G401 (cell line): ENCODE measurements around the gene PRIMPOL. TPM values are rescaled to one million over a fixed set of nuclear protein-coding genes. Genes with fewer than 3 reads are reported as not detected.
"Not testable (repeated sequence)": the region's sequence is repeated elsewhere in the genome, so short reads cannot be mapped to it uniquely, and the experiment has no call there.

Experiments
- DNase-seq: peaks from one replicate; pipeline ENCODE4 v3.0.0-alpha.2; 2015; ENCODE audit warnings: low spot score
- in situ Hi-C: cut with HindIII; loops from 2 replicates; pipeline ENCODE4 v1.10.0; 2016; ENCODE audit warnings: low sequenced_read_pairs, mixed read lengths
- total RNA-seq: library from RNA; depleted of rRNA; stranded (reverse); fragments of >200 nt; shearing (Covaris generic); gene quantifications from 2 replicates; pipeline ENCODE4 v1.2.3, GENCODE V29; 2014; rRNA removed

The PRIMPOL gene
- total RNA-seq, 1 experiment from 2014 or later, result 18.0 TPM

- in situ Hi-C loops, result no loop called here
- no peak for DNase-seq
Observed at GRCh38 chr4:184740980-184741391, 91.4 kb downstream of the PRIMPOL start.

- in situ Hi-C loops, result not testable (repeated sequence)
Observed at GRCh38 chr4:184741651-184742050, 92.1 kb downstream of the PRIMPOL start.

DNA sequence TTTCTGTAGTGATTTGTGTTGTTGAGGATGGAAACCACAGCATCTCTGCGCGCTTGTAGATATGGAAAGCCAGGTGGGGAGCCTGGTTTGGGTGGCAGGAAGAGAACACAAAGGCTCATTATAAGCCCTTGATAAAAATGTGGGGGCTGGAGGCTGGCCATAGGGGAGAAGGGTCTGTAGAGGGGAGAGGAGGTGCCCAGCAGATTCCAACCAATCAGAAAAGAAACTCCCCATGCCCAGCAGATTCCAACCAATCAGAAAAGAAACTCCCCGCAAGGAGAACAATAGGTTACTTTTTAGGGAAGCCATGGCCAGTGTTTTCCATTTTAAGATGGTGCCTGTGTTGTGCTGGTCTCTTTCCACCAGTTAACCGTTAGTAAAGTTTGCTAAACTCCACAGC lies 94.1 kb downstream of the PRIMPOL start:
- in situ Hi-C loops, result no loop called here
- no peak for DNase-seq

More at GRCh38 chr4:184741651-184742050, 92.1 kb downstream of the PRIMPOL start:
- not testable (repeated sequence) for DNase-seq

GRCh38 chr4:184744236-184744635 lies 94.7 kb downstream of the PRIMPOL start:
- no peak for DNase-seq
- in situ Hi-C loops, result no loop called here

Other genes with a start within 250 kb of the PRIMPOL start
- gene IRF2, start 175.2 kb upstream of the PRIMPOL start, total RNA-seq, result 6.5 and 8.4 TPM in 2 replicates
- gene CASP3, start 291 bp upstream of the PRIMPOL start, total RNA-seq, result 50.4 and 63.7 TPM in 2 replicates
- gene CENPU, start 84.4 kb downstream of the PRIMPOL start, total RNA-seq, result 52.7 and 56.0 TPM in 2 replicates
- 3.8 and 5.3 TPM in 2 replicates for gene ACSL1, start 176.2 kb downstream of the PRIMPOL start, total RNA-seq